OCI-LY3 (cell line): ENCODE measurements around the gene PNMA6F.

ENCODE experiments used
- EZH2phosphoT487 ChIP-seq: fragments of 200-600 bp; shearing (Covaris generic); IDR thresholded peaks from 2 replicates; pipeline ENCODE4 v1.6.1; 2018; ENCODE audit warnings: antibody characterized with exemption, mixed run types, low read depth
- TF ChIP-seq, protein P1 (sequence below): fragments of 200-600, 300-600 bp; sonication (generic); IDR thresholded peaks from 2 replicates; pipeline ENCODE4 v1.5.1; 2014; ENCODE audit warnings: antibody characterized with exemption, low read length, low read depth

GRCh38 chrX:153306527-153307115 lies 14.9 kb downstream of the PNMA6F start:
- TF ChIP-seq, protein P1, sequence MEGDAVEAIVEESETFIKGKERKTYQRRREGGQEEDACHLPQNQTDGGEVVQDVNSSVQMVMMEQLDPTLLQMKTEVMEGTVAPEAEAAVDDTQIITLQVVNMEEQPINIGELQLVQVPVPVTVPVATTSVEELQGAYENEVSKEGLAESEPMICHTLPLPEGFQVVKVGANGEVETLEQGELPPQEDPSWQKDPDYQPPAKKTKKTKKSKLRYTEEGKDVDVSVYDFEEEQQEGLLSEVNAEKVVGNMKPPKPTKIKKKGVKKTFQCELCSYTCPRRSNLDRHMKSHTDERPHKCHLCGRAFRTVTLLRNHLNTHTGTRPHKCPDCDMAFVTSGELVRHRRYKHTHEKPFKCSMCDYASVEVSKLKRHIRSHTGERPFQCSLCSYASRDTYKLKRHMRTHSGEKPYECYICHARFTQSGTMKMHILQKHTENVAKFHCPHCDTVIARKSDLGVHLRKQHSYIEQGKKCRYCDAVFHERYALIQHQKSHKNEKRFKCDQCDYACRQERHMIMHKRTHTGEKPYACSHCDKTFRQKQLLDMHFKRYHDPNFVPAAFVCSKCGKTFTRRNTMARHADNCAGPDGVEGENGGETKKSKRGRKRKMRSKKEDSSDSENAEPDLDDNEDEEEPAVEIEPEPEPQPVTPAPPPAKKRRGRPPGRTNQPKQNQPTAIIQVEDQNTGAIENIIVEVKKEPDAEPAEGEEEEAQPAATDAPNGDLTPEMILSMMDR = no peak
- TF ChIP-seq EZH2phosphoT487 = no peak
